A549 (cell line): ENCODE measurements around the gene AVPI1.

Experiments used
- CTCF ChIP-seq: fragments of >200 bp; sonication (Bioruptor Twin); formaldehyde crosslinking; IDR thresholded peaks from 3 replicates; pipeline ENCODE4 v1.5.1; 2016
- FOSL2 ChIP-seq, 2 experiments: fragments of 450-650 bp in 1 of 2; fragments of >200 bp in 1 of 2; sonication (Bioruptor Twin) in 1 of 2; formaldehyde crosslinking; IDR thresholded peaks; 2 replicates each; pipeline versions ENCODE4 v1.5.0 to v1.6.1; 2016 to 2020; ENCODE audit warnings: mild to moderate bottlenecking in 1 of 2, moderate library complexity in 1 of 2
- MAFK ChIP-seq: fragments of 450-650 bp; IDR thresholded peaks from 2 replicates; pipeline ENCODE4 v1.6.1; 2014; ENCODE audit not compliant: partially characterized antibody
- MAX ChIP-seq: IDR thresholded peaks from 2 replicates; pipeline ENCODE4 v1.6.1; 2012
- POLR2A ChIP-seq: IDR thresholded peaks from 2 replicates; pipeline ENCODE4 v1.6.1; 2012; ENCODE audit warnings: mild to moderate bottlenecking, low read length

GRCh38 chr10:97690133-97690532, 3.1 kb upstream of the AVPI1 start:
- TF ChIP-seq CTCF (no peak), MAX (no peak), FOSL2 (IDR thresholded peaks at IDR 0.05) (no peak), FOSL2 (CRISPR knock-in tag; IDR thresholded peaks at IDR 0.05) (no peak), POLR2A (no peak), MAFK (no peak)
